HL-60 (cell line): ENCODE results near the gene CEND1.
A peak's percentile ranks its signal among the peaks of the same experiment; 100 is the strongest.

Experiments used
- DNase-seq, 2 experiments: peaks; one replicate each; pipeline ENCODE4 v3.0.0-alpha.2; 2010 to 2020; ENCODE audit warnings: low read depth in 1 of 2, low spot score in 1 of 2
- H3K27ac ChIP-seq: fragments of 250-450 bp; sonication (Bioruptor Pico); replicated peaks from 2 replicates; pipeline ENCODE4 v1.5.1; 2020; ENCODE audit warnings: mild to moderate bottlenecking, moderate library complexity
- H3K27me3 ChIP-seq: fragments of 250-450 bp; sonication (Bioruptor Pico); 2 replicates; pipeline ENCODE4 v1.5.1; 2021; ENCODE audit warnings: mild to moderate bottlenecking, moderate library complexity; ENCODE audit not compliant: insufficient read depth, poor library complexity, severe bottlenecking
- H3K4me3 ChIP-seq: replicated peaks from 2 replicates; pipeline ENCODE4 v1.5.1; 2011; ENCODE audit warnings: mild to moderate bottlenecking, control low read depth, low read length; ENCODE audit not compliant: insufficient read depth
- GABPA ChIP-seq: IDR thresholded peaks from 2 replicates; pipeline ENCODE4 v1.6.1; 2012; ENCODE audit warnings: low read depth
- POLR2AphosphoS5 ChIP-seq: IDR thresholded peaks from 2 replicates; pipeline ENCODE4 v1.6.1; 2012; ENCODE audit warnings: low read depth
- SPI1 ChIP-seq: IDR thresholded peaks from 2 replicates; pipeline ENCODE4 v1.6.1; 2012; ENCODE audit warnings: low read depth, mild to moderate bottlenecking, borderline replicate concordance
- TF ChIP-seq, protein P1 (sequence below): IDR thresholded peaks from 2 replicates; pipeline ENCODE4 v1.6.1; 2012; ENCODE audit warnings: low read depth; ENCODE audit not compliant: insufficient replicate concordance
- TF ChIP-seq, protein P2 (sequence below): IDR thresholded peaks from one replicate; pipeline ENCODE4 v1.5.1; 2011; ENCODE audit warnings: low read length, control low read depth, inconsistent platforms; ENCODE audit not compliant: insufficient read depth

Gene CEND1

DNA sequence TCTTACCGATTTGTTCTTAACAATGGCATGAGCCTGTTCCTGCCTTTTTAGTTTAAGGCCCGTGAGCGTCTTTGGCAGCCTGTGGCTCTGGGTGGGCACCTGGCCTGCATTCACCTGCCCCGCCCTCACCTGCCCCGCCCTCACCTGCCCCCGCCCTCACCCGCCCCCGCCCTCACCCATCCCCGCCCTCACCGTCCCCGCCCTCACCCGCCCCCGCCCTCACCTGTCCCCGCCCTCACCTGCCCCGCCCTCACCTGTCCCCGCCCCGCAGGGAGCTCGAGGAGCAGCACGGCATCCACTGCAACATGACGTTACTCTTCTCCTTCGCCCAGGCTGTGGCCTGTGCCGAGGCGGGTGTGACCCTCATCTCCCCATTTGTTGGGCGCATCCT is 26.8 kb downstream of the CEND1 start:
- no peak overlapping the region for H3K4me3 ChIP-seq
- no peak for DNase-seq
- TF ChIP-seq GABPA (no peak), POLR2AphosphoS5 (no peak), SPI1 (no peak)
- TF ChIP-seq, protein P1, sequence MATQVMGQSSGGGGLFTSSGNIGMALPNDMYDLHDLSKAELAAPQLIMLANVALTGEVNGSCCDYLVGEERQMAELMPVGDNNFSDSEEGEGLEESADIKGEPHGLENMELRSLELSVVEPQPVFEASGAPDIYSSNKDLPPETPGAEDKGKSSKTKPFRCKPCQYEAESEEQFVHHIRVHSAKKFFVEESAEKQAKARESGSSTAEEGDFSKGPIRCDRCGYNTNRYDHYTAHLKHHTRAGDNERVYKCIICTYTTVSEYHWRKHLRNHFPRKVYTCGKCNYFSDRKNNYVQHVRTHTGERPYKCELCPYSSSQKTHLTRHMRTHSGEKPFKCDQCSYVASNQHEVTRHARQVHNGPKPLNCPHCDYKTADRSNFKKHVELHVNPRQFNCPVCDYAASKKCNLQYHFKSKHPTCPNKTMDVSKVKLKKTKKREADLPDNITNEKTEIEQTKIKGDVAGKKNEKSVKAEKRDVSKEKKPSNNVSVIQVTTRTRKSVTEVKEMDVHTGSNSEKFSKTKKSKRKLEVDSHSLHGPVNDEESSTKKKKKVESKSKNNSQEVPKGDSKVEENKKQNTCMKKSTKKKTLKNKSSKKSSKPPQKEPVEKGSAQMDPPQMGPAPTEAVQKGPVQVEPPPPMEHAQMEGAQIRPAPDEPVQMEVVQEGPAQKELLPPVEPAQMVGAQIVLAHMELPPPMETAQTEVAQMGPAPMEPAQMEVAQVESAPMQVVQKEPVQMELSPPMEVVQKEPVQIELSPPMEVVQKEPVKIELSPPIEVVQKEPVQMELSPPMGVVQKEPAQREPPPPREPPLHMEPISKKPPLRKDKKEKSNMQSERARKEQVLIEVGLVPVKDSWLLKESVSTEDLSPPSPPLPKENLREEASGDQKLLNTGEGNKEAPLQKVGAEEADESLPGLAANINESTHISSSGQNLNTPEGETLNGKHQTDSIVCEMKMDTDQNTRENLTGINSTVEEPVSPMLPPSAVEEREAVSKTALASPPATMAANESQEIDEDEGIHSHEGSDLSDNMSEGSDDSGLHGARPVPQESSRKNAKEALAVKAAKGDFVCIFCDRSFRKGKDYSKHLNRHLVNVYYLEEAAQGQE: no peak
- TF ChIP-seq, protein P2, sequence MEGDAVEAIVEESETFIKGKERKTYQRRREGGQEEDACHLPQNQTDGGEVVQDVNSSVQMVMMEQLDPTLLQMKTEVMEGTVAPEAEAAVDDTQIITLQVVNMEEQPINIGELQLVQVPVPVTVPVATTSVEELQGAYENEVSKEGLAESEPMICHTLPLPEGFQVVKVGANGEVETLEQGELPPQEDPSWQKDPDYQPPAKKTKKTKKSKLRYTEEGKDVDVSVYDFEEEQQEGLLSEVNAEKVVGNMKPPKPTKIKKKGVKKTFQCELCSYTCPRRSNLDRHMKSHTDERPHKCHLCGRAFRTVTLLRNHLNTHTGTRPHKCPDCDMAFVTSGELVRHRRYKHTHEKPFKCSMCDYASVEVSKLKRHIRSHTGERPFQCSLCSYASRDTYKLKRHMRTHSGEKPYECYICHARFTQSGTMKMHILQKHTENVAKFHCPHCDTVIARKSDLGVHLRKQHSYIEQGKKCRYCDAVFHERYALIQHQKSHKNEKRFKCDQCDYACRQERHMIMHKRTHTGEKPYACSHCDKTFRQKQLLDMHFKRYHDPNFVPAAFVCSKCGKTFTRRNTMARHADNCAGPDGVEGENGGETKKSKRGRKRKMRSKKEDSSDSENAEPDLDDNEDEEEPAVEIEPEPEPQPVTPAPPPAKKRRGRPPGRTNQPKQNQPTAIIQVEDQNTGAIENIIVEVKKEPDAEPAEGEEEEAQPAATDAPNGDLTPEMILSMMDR: no peak
- no peaks in the 10 kb centered on the region for H3K27me3 ChIP-seq
- H3K27ac ChIP-seq: no peak overlapping the region

DNA sequence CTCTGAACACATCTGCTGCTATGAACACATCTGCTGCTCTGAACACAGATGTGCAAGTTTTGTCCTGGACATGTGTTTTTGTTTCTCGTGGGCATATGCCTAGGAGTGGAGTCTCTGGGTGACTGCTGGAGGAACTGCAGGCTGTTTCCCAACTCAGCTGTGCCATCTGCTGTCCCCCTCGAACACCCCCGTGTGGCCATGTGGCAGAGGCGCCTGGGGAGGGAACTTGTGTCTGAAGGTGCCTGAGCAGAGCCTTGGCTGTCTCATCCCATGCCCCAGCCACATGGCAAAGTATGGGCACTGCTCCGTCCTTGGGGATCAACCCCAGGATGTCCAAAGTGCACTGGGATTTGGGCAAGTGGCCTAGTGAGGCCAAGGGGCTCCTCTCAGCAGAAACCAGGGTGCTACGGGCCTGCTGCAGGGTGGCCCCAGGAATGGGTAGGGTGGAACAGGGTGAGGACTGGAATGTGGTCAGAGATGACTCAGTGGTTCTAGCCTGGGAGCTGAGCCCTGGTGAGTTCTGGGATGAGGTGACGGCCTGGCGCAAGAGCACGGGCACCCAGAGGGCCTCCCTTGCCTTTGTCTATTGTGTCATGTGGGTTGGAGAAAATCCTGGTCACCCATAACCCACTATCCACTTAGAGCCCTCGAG is 27.3 kb downstream of the CEND1 start:
- TF ChIP-seq, protein P2: peak; percentile 50
- TF ChIP-seq SPI1 (peak; percentile 62; the same call in 1 of the 2 replicates), GABPA (no peak), POLR2AphosphoS5 (peak; percentile 96)
- TF ChIP-seq, protein P1: peak; percentile 23
- Histone ChIP-seq H3K27me3 (no peaks in the 10 kb centered on the region), H3K27ac (peak overlapping the region; percentile 40), H3K4me3 (no peak overlapping the region)
- DNase-seq: peak; percentile 79 to 95

DNA sequence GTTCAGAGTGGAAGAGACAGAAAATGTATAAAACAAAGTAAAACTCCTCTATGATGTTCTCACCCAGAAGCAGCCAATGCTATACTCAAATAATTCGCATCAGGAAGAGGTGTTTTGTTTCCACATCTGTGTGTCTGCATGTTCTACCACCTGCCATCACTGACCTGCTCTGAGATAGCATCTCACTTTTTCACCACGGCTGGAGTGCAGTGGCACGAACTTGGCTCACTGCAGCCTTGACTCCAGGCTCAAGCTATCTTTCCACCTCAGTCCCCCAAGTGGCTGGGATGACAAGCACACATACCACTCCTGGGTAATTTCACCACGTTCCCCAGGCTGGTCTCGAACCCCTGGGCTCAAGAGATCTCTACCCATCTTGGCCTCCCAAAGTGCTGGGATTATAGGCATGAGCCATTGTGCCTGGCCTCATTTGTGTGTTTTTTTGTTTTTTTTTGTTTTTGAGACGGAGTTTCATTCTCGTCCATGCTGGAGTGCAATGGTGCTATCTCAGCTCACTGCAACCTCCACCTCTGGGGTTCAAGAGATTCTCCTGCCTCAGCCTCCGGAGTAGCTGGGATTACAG is 28.3 kb downstream of the CEND1 start:
- no peak for TF ChIP-seq SPI1
- TF ChIP-seq, protein P2: no peak
- peak; percentile 18; the same call in 1 of the 2 replicates for TF ChIP-seq POLR2AphosphoS5
- no peak for TF ChIP-seq GABPA
- TF ChIP-seq, protein P1: no peak
- no peaks in the 10 kb centered on the region for H3K27me3 ChIP-seq
- no peak for DNase-seq
- no peak overlapping the region for H3K4me3 ChIP-seq
- H3K27ac ChIP-seq: no peak overlapping the region; the same call in 1 of the 2 replicates
